ENCODE data around the gene LTBR.
"Not testable (repeated sequence)": the region's sequence is repeated elsewhere in the genome, so short reads cannot be mapped to it uniquely, and the experiment has no call there.

The LTBR gene

DNA sequence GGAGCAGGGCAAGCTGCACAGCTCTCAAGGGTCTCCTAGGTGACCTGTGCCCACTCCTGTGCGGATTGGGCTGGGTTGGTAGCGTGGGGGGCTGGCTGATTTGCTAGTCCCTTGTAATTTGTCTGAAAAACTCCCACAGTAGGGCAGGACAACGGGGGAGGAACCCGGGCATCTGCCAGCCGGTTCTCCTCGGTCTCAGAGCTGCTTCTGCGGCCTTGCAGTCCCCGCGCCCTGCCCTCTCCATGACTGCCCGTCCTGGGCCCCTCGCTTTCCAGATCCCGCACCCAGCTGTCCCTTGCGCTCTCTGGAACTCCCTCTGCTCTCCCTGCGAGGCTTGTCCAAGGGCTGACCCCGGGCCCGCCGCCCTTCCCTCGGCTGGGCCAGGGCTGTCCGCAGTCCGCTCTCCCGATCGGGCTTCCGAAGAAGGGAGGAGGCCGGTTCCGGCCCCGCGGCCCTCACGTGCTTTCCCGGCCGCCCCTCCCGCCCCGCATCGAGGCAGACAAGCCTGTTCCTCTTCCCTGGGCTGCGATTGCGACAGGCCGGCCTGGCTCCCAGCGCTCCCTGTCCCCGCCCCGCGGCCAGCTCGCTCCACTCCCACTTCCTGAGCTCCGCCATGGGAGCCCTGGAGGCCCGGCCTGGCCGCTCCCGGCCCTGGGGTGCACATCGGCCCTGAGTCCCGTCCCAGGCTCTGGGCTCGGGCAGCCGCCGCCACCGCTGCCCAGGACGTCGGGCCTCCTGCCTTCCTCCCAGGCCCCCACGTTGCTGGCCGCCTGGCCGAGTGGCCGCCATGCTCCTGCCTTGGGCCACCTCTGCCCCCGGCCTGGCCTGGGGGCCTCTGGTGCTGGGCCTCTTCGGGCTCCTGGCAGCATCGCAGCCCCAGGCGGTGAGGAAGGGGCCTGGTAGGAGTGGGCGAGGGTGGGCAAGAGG is at the start of gene LTBR:
Gene LTBR, plus strand, starts transcription at position 591 of the 927 bp plus-strand sequence. Its CDS starts 197 bp downstream, at position 788.
- DNase-seq = peak; percentile 42 to 75

GRCh38 chr12:6334359-6334758 is 49.6 kb upstream of the LTBR start:
- DNase-seq = no peak

GRCh38 chr12:6334940-6335450 is 49.0 kb upstream of the LTBR start:
- DNase-seq = no peak

- DNase-seq = peak; percentile 88 to 93
These were observed 48.4 kb upstream of the LTBR start for GRCh38 chr12:6335451-6336078.

DNA sequence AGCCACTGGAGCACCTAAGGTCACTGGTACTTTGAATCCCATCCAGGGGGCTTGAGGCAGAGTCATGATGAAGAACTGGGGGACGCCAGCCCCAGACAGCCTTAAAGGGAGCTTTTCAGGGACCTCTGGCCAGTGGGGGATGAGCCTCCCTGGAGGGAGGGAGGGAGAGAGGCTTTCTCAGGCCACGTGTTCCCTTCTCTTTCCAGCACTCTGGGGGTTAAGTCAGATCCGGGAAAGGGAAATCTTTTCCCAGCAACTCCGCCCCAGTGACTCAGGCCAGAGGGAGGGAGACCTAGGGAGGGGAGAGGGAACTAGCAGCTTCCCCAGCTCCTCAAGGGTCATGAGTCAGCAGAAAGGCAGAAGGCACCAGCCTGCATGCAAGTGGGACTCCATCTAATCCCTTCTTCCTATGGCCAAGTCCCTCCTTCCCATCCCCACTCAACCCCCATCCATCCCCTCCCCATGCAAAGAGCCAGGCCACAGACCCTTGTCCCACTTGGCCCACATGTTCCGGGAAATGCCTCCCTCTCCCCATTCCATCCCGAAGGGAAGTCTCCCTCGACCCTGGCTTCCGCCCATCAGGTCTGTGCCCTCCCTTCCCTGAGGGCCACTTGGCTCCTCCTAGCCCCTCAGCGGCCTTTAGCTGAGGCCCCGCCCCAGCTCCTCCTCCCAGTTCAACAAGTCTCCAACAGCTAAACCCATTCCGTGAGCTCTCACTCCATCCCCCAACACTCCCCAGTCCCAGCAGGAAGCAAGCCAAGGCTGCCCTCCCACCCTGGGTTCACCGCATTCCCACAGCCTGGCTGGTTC is 47.7 kb upstream of the LTBR start:
- DNase-seq = peak; percentile 87 to 98

GRCh38 chr12:6336889-6337853 is 46.8 kb upstream of the LTBR start:
- peak; percentile 70 to 89 for DNase-seq

GRCh38 chr12:6337958-6338433 is 46.0 kb upstream of the LTBR start:
- DNase-seq = no peak

DNA sequence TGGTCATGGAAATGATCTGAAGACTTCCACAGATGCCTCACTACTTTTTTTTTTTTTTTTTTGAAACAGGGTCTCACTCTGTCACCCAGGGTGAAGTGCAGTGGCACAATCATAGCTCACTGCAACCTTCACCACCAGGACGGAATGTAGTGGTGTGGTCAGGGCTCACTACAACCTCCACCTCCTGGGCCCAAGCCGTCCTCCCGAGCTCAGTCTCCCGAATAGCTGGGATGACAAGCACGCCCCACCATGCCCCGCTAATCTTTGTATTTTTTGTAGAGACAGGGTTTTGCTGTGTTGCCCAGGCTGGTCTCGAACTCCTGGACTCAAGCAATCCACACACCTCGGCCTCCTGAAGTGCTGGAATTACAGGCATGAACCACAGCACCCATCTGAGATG is 45.4 kb upstream of the LTBR start:
- not testable (repeated sequence) for DNase-seq

- no peak for DNase-seq
These were observed 45.0 kb upstream of the LTBR start for GRCh38 chr12:6338955-6339354.

DNA sequence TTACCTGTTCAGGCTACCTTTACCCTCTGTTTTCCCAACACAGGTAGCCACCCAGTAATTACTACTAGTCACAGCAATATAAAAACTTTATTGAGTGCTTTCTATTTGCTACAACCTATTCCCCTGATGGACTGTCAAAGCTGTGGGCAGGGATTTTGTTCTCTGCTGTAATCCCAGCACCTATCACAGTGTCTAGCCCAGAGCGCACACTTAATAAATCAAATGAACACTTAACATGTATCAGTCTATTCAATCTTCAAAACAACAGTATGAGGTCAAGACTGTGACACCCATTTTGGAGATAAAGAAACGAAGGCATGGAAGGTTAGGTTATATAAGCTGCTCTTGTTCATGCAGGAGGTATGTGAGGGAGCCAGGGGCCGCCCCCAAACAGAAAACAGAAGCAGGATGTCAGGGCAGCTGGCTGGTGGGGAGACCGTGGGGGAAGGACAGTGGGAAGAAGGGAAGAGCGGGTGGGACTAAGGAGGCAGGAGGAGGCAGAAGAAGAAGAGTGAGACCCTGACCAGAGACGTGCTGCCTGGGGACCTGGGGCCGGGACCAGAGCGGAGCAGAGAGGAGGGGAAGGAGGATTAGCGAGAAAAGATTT is 43.8 kb upstream of the LTBR start:
- no peak for DNase-seq

GRCh38 chr12:6340745-6341416 is 43.1 kb upstream of the LTBR start:
- DNase-seq = peak in 1 of 2 donors; percentile 52

DNA sequence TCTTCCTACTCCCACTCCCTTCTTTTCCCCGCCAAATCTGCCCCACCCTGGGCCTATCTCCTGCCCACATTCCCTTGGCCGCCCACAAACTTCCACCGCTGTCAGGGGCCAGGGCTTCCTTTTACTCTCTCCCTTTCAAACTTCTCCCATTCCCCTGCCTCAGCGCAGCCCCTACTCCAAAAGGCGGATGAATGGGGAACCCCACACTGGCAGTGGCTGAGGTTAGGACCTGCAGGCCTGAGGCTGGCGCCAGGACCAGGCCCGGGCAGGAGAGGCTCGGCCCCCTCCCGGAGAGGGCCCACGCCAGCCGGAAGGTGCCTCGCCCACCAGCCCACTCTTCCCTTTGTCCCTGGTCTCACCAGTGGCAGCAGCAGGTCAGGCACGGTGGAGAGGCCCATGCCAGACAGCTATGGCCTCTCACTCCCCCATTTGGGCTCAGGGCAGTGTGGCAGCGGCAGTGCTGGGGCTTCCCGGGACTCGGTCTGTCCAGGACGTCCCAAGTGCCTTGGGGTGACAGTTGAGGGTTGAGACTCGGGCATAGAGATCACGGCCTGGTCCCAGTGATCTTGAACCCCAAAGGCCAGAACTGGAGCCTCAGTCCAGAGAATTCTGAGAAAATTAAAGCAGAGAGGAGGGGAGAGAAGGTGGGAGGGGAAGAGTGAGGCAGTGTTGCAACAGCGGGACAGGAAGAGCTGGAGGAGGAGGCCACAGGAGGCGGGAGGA is 42.4 kb upstream of the LTBR start, which contains the start of gene TNFRSF1A:
Gene TNFRSF1A, minus strand, starts transcription at position 660 of the 723 bp plus-strand sequence. Its CDS starts 262 bp downstream, at position 398.
- DNase-seq = peak; percentile 70 to 83

DNA sequence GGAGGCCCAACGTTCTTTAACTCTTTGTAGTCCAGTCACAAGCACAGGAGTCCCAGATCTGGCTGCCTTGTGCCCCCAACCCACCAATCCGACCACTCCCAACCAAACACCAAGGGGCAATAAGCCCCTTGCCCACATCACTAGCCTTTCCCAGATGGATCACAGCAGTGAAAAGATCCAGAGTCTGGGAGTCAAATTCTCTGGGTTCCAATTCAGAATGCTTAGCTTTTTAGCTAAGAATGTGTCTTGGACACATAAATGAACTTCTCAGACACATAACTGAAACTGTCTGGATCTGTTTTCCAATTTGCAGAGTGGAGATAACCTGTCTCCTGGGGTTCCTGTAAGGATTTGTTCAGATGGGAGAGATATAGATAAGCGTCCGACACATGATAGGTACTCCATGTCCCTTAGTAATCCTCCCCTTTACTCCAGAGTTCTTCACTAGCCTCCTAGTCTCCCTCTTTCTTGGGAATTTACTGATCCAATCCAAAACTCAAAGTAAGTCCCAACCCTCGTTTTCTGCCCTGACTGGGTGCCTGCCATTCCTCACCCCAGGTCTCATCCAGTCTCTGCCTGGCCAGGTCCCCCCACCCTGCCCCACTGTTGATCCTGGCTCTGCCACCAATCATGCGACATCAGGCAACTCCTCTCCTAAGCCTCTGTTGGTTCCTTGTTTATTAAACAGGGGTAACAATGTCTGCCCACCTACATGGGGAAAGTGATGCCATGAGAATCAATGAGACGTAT is 41.6 kb upstream of the LTBR start:
- no peak for DNase-seq

DNA sequence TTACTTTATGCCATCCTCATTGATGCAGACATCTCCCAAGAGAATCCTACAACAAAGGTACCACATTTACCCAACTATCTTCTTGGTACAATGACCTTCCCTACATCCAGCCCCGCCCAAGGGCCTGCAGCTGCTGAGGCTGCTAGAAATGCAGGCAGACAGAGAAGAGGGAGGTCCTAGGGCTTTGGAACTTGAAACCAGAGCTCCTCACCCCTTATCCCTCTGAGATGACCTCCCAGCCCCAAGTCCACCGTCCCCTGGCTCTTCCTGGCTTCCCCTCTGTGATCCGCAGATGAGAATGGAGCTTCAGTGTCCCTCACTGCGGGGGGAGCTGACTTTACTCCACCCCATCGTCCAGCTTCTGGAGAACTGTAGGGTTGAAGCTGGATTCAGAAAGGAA is 40.4 kb upstream of the LTBR start:
- DNase-seq = no peak

- not testable (repeated sequence) for DNase-seq
These were observed 39.8 kb upstream of the LTBR start for GRCh38 chr12:6344101-6344660.

DNA sequence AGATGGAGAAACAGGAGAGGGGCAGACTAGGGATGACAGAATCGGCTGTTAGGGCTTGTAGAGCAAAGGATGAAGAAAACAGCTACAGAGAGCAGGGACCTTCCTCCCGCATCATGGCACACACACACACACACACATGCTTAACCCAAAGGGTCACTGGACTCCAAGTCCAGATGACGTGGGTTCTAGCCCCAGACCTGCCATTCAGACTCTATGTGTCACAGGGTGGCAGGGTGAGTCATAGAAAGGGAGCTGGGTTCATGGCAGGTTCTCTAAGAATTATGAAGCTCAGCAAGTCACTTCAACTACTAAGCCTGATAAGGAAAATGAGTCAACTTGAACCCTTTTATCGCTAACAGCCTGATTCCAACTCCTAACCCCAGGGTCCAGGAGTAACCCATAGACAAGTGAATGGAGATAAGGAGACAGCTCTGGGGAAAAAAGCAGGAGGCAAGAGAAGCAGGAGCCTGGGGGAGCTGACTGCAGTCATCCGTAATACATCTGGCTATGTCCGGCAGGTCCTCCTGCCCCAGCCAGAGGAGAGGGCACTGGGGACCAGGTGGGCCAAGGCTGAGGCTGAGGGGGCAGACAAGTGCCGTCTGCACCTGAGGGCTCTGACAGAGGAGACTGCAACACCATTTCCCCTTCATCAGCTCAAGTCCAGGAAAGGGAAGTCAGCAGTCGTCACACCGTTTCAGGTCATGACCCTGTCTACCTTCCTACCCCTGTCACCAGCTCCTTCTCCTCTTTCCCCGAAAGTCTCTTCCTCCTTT is 38.5 kb upstream of the LTBR start:
- DNase-seq = peak; percentile 48 to 68

GRCh38 chr12:6346235-6346832 is 37.6 kb upstream of the LTBR start:
- no peak for DNase-seq

Measured in bone marrow (tissue), 2 donors.